MM.1S (cell line): Measurements from ENCODE around the gene ZDHHC8.

Source experiments
- EZH2 ChIP-seq: fragments of 300-600 bp; sonication (generic); optimal IDR thresholded peaks from 2 replicates; pipeline ENCODE3; 2017; ENCODE audit warnings: low read depth, mild to moderate bottlenecking, antibody characterized with exemption, low read length, mixed read lengths
- TF ChIP-seq, protein P1 (sequence below): fragments of 300-600 bp; sonication (generic); IDR thresholded peaks from 2 replicates; pipeline ENCODE4 v1.5.1; 2016; ENCODE audit warnings: antibody characterized with exemption, low read length, mixed read lengths

DNA sequence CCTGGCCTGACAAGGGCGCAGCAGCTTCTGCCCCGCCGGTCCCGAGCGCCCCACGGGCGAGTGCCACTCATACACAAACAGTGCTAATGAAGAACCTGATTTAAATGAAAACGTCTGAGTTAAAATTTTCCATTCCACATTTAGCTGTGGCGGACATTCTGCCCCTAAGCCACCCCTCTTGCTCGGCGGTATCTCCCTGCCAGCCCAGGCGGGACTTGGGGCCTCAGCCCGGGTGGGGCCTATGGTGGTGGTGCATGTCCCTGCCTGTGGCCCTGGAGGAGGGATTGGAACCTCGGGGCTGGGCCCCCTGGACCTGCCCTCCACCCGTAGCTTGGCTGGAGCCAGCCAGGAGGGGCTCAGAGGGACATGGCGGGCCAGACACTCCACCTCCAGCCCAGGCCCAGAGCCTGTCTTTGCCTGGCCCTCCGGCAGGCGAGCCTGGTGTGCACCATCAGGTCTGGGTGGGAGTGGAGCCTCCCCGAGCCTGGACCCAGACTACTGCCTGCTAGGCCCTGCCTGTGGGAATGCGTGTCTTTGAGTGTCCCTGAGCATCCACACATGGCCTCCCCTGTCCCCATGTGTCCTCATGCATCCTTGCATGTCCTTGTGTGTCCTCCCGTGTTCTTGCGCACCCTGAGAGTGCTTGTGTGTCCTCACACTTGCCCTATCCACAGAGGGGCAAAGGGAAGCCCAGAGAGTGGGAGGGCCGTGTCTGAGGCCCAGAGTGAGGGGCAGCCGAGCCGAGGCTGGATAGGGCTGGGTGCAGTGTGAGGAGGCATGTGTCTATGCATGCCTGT is 4.4 kb downstream of the ZDHHC8 start:
- TF ChIP-seq, protein P1, sequence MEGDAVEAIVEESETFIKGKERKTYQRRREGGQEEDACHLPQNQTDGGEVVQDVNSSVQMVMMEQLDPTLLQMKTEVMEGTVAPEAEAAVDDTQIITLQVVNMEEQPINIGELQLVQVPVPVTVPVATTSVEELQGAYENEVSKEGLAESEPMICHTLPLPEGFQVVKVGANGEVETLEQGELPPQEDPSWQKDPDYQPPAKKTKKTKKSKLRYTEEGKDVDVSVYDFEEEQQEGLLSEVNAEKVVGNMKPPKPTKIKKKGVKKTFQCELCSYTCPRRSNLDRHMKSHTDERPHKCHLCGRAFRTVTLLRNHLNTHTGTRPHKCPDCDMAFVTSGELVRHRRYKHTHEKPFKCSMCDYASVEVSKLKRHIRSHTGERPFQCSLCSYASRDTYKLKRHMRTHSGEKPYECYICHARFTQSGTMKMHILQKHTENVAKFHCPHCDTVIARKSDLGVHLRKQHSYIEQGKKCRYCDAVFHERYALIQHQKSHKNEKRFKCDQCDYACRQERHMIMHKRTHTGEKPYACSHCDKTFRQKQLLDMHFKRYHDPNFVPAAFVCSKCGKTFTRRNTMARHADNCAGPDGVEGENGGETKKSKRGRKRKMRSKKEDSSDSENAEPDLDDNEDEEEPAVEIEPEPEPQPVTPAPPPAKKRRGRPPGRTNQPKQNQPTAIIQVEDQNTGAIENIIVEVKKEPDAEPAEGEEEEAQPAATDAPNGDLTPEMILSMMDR, result no peak
- no peak for TF ChIP-seq EZH2
